22Rv1 (cell line): ENCODE results near the gene FYN.

Source experiments
- ZFX ChIP-seq: fragments of 450-650 bp; IDR thresholded peaks from 2 replicates; pipeline ENCODE4 v1.6.1; 2017; ENCODE audit warnings: antibody characterized with exemption, borderline replicate concordance
- TF ChIP-seq, protein P1 (sequence below): fragments of 450-650 bp; IDR thresholded peaks from 2 replicates; pipeline ENCODE4 v1.5.1; 2017; ENCODE audit warnings: mild to moderate bottlenecking

GRCh38 chr6:111631903-111632460, 241.3 kb downstream of the FYN start:
- TF ChIP-seq, protein P1, sequence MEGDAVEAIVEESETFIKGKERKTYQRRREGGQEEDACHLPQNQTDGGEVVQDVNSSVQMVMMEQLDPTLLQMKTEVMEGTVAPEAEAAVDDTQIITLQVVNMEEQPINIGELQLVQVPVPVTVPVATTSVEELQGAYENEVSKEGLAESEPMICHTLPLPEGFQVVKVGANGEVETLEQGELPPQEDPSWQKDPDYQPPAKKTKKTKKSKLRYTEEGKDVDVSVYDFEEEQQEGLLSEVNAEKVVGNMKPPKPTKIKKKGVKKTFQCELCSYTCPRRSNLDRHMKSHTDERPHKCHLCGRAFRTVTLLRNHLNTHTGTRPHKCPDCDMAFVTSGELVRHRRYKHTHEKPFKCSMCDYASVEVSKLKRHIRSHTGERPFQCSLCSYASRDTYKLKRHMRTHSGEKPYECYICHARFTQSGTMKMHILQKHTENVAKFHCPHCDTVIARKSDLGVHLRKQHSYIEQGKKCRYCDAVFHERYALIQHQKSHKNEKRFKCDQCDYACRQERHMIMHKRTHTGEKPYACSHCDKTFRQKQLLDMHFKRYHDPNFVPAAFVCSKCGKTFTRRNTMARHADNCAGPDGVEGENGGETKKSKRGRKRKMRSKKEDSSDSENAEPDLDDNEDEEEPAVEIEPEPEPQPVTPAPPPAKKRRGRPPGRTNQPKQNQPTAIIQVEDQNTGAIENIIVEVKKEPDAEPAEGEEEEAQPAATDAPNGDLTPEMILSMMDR, result no peak
- TF ChIP-seq ZFX, result no peak
